ENCODE data around the gene BLTP3A.
"Not testable (repeated sequence)": the region's sequence is repeated elsewhere in the genome, so short reads cannot be mapped to it uniquely, and the experiment has no call there.

Gene BLTP3A

GRCh38 chr6:34792605-34793500 lies 970 bp downstream of the BLTP3A start:
- TF ChIP-seq CTCF (IDR thresholded peaks at IDR 0.05; ENCODE audit: borderline replicate concordance, insufficient read depth, low read depth, low read length), result no peak
- H3K4me3 ChIP-seq (ENCODE audit: low read depth, low read length), result peak overlapping the region; percentile 72

- TF ChIP-seq CTCF (IDR thresholded peaks at IDR 0.05; ENCODE audit: borderline replicate concordance, insufficient read depth, low read depth, low read length), result no peak
- H3K4me3 ChIP-seq (ENCODE audit: low read depth, low read length), result no peak overlapping the region
Observed at GRCh38 chr6:34793877-34794276, 2.0 kb downstream of the BLTP3A start.

DNA sequence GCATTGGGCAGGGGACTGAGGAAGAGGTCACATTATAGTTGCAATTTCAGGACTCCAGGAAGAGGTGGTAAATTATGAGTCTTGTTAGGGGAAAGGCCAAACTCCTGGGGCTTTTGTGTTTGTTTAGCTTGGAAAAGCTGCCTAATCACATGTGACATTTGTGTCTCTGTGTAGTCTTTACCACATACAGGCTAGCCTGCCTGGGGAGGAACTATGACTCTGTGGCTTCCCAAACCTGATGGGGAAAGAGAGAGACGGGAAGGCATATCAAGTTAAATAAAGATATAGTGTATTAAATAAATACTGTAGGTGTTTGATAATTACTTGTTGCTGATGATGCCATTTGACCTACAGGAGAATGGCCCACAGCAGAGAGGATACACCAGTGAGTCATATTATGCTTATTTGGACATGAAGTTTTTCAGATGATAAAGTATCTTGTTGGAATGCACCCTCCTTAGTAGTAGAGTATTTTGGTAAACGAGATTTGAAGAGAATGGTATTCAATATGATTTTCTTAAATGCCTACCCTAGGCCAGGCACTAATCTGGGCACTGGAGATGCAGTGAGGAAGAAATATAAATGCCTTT lies 4.0 kb downstream of the BLTP3A start:
- TF ChIP-seq CTCF (IDR thresholded peaks at IDR 0.05; ENCODE audit: borderline replicate concordance, insufficient read depth, low read depth, low read length), result no peak
- no peak overlapping the region for H3K4me3 ChIP-seq (ENCODE audit: low read depth, low read length)

- no peak for TF ChIP-seq CTCF (IDR thresholded peaks at IDR 0.05; ENCODE audit: borderline replicate concordance, insufficient read depth, low read depth, low read length)
- no peak overlapping the region for H3K4me3 ChIP-seq (ENCODE audit: low read depth, low read length)
Observed at GRCh38 chr6:34798057-34798456, 6.2 kb downstream of the BLTP3A start.

DNA sequence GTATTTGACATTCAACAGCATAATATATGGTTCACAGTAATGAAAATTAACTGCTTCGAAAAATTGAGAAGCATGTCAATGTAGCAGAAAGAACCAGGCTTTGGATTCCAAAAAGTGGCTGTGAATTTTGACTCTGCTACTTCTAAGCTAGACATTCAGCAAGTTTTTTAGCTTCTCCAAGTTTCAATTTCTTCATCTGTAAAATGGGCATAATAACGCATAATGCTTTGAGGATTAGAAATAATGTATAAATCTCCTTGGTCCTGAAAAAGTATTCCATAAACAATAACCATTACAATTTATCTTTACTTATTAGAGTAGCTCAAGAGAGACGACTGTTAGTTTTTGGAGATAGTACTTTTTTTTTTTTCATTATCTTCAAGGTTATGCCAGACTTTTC lies 7.7 kb downstream of the BLTP3A start:
- H3K4me3 ChIP-seq (ENCODE audit: low read depth, low read length), result no peak overlapping the region
- no peak for TF ChIP-seq CTCF (IDR thresholded peaks at IDR 0.05; ENCODE audit: borderline replicate concordance, insufficient read depth, low read depth, low read length)

DNA sequence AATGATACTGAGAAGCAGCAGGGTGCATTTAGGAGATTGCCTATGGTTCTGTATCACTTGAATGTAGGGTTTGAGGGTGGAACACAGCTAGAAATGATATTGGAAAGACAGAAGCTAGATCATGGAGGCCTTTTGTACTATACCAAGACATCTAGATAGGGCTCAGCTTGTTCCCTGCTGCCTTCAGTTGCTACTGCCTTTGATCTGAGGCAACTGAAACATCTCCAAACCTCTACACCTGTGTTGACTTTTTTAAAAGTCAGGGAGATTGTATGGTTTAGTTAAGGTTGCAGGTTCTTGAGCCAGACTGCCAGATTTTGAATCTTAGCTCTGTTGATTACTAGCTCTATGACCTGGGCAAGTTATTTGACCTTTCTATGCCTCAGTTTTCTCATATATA lies 12.7 kb downstream of the BLTP3A start:
- no peak overlapping the region for H3K4me3 ChIP-seq (ENCODE audit: low read depth, low read length)
- TF ChIP-seq CTCF (IDR thresholded peaks at IDR 0.05; ENCODE audit: borderline replicate concordance, insufficient read depth, low read depth, low read length), result no peak

DNA sequence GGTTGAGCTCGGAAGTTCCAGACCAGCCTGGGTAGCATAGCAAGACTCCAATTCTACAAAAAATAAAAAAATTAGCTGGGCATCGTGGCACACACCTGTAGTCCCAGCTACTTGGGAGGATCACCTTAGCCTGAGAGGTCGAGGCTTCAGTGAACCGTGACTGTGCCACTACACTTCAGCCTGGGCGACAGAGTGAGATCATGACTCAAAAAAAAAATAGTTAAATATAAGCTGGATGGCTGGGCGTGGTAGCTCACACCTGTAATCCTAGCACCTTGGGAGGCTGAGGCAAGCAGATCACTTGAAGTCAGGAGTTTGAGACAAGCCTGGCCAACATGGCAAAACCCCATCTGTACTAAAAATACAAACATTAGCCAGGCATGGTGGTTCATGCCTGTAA lies 13.2 kb downstream of the BLTP3A start:
- H3K4me3 ChIP-seq (ENCODE audit: low read depth, low read length), result not testable (repeated sequence)

Measured in GM12875 (cell line).